ENCODE data around the gene AGTRAP.

DNA sequence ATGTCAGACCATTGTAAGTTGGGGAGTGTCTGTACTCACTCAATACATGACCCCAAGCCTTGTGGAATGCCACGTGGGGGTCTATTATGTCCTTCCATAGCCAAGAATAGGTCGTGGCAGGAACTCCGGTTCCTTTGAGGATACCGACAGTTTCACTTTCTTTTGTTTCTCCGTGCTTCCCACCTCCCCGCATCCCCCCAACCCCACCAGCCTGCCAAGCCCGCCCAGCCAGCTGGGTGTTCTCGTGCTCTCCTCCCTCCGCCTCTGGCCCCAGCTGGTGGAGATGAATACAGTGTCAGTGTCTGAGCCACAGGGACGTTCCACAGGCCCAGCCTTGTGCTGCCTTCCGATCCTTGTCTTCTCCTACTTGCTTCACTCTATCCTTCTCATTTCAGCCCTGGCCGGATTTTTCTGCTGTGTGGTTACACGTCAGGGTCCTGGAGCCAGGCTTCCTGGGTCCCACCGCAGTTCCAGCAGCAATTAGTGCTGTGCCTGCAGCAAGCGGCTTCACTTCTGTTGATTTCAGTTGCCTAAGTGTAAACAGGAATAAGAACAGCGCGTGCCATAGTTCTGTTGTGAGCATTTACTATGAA lies 4.1 kb upstream of the AGTRAP start:
- TF ChIP-seq SUZ12 (IDR thresholded peaks at IDR 0.05; ENCODE audit: extremely low read depth, insufficient read depth, insufficient read length) (no peak), ZNF274 (IDR thresholded peaks at IDR 0.05; ENCODE audit: low read depth, low read length) (no peak), YY1 (IDR thresholded peaks at IDR 0.05; ENCODE audit: insufficient read depth, insufficient read length) (no peak)
